Nephron (organoid): ENCODE data around the gene CPN2.

ENCODE experiments used
- H3K27ac Mint-ChIP-seq, 3 experiments: 2 replicates each; pipeline ENCODE4 v1.8.0; 2020; ENCODE audit warnings: mixed read lengths in 3 of 3, mild to moderate bottlenecking in 2 of 3, moderate library complexity in 1 of 3
- H3K27me3 Mint-ChIP-seq: 2 replicates; pipeline ENCODE4 v1.8.0; 2021; ENCODE audit warnings: low read depth, mild to moderate bottlenecking, moderate library complexity, mixed read lengths
- H3K36me3 Mint-ChIP-seq: 2 replicates; pipeline ENCODE4 v1.8.0; 2020; ENCODE audit warnings: low read depth, mixed read lengths
- H3K4me1 Mint-ChIP-seq: 2 replicates; pipeline ENCODE4 v1.8.0; 2020; ENCODE audit warnings: mixed read lengths
- H3K4me3 Mint-ChIP-seq, 3 experiments: 2 replicates each; pipeline ENCODE4 v1.8.0; 2020; ENCODE audit warnings: mild to moderate bottlenecking in 3 of 3, mixed read lengths in 3 of 3, moderate library complexity in 2 of 3
- H3K9me3 Mint-ChIP-seq: 2 replicates; pipeline ENCODE4 v1.8.0; 2020; ENCODE audit warnings: mixed read lengths
- CTCF ChIP-seq, 3 experiments: fragments of 200-600 bp; sonication (generic); IDR thresholded peaks; one replicate each; pipeline ENCODE4 v1.5.0; 2021; ENCODE audit warnings: antibody characterized with exemption in 3 of 3; ENCODE audit not compliant: unreplicated experiment in 3 of 3

Gene CPN2

GRCh38 chr3:194328942-194329582 is 22.1 kb downstream of the CPN2 start:
- Mint-ChIP-seq H3K36me3 (no peaks in the 10 kb centered on the region), H3K27ac (peak overlapping the region in 2 of 3 experiments; percentile 56 to 73), H3K4me1 (peaks cover 18% of the 10 kb centered on the region), H3K4me3 (peak overlapping the region in 1 of 3 experiments; percentile 34), H3K9me3 (no peaks in the 10 kb centered on the region), H3K27me3 (peaks cover 32% of the 10 kb centered on the region)
- TF ChIP-seq CTCF (IDR thresholded peaks at IDR 0.05; ENCODE audit: unreplicated experiment in 3 of 3) = no peak

- Mint-ChIP-seq H3K27me3 (peaks cover 26% of the 10 kb centered on the region), H3K4me3 (no peak overlapping the region), H3K27ac (peak overlapping the region in 2 of 3 experiments; percentile 56 to 73), H3K4me1 (peaks cover 16% of the 10 kb centered on the region), H3K36me3 (no peaks in the 10 kb centered on the region), H3K9me3 (no peaks in the 10 kb centered on the region)
- TF ChIP-seq CTCF (IDR thresholded peaks at IDR 0.05; ENCODE audit: unreplicated experiment in 3 of 3) = no peak
Measured at GRCh38 chr3:194328053-194328657, 23.0 kb downstream of the CPN2 start.

GRCh38 chr3:194327218-194328052 is 23.7 kb downstream of the CPN2 start:
- Mint-ChIP-seq H3K4me3 (no peak overlapping the region), H3K4me1 (peaks cover 13% of the 10 kb centered on the region), H3K9me3 (no peaks in the 10 kb centered on the region), H3K27ac (no peak overlapping the region), H3K27me3 (peaks cover 19% of the 10 kb centered on the region), H3K36me3 (no peaks in the 10 kb centered on the region)
- no peak for TF ChIP-seq CTCF (IDR thresholded peaks at IDR 0.05; ENCODE audit: unreplicated experiment in 3 of 3)

- H3K4me1 Mint-ChIP-seq = peaks cover 17% of the 10 kb centered on the region
- peaks cover 23% of the 10 kb centered on the region for H3K27me3 Mint-ChIP-seq
- no peak overlapping the region for H3K4me3 Mint-ChIP-seq
- no peak for TF ChIP-seq CTCF (IDR thresholded peaks at IDR 0.05; ENCODE audit: unreplicated experiment in 3 of 3)
- H3K27ac Mint-ChIP-seq = no peak overlapping the region
- no peaks in the 10 kb centered on the region for H3K9me3 Mint-ChIP-seq
- no peaks in the 10 kb centered on the region for H3K36me3 Mint-ChIP-seq
Measured at GRCh38 chr3:194326968-194327217, 24.2 kb downstream of the CPN2 start.

GRCh38 chr3:194326192-194326967 is 24.7 kb downstream of the CPN2 start:
- Mint-ChIP-seq H3K36me3 (no peaks in the 10 kb centered on the region), H3K27me3 (peaks cover 23% of the 10 kb centered on the region), H3K4me3 (no peak overlapping the region), H3K4me1 (peaks cover 12% of the 10 kb centered on the region), H3K9me3 (no peaks in the 10 kb centered on the region), H3K27ac (no peak overlapping the region)
- TF ChIP-seq CTCF (IDR thresholded peaks at IDR 0.05; ENCODE audit: unreplicated experiment in 3 of 3) = no peak
